A549 (cell line): Measurements from ENCODE around the gene NDUFS4. TPM values are rescaled to one million over a fixed set of nuclear protein-coding genes. Genes with fewer than 3 reads are reported as not detected.

Source experiments
- ATAC-seq, 2 experiments: fragments of 200-7000 bp in 1 of 2; fragments of >200 bp in 1 of 2; cut with Nextera tagmentation in 1 of 2; cut with Tn5 transposase in 1 of 2; 3 replicates each; pipeline versions ENCODE4 v1.8.0 to v1.9.1; 2018 to 2020; ENCODE audit warnings: mild to moderate bottlenecking in 1 of 2, moderate library complexity in 1 of 2
- CTCF ChIA-PET: fragments of 300-600 bp; sonication (Branson Sonifier 250); formaldehyde crosslinking; extraction: SDS; loops from one replicate; lab custom pipeline; 2021; ENCODE audit warnings: antibody characterized with exemption, inconsistent platforms; lab: Yijun Ruan, JAX
- POLR2A ChIA-PET: fragments of 350-600 bp; formaldehyde crosslinking; extraction: SDS; loops from one replicate; lab custom pipeline; 2021; ENCODE audit warnings: antibody characterized with exemption, inconsistent platforms; lab: Yijun Ruan, JAX
- DNase-seq, 2 experiments: peaks; one replicate each; pipeline versions ENCODE4 v3.0.0 to v3.0.0-alpha.2; 2011 to 2016; ENCODE audit warnings: low read depth in 1 of 2, low spot score in 1 of 2
- FAIRE-seq: peaks from 2 replicates; lab custom pipeline; 2011; peaks lifted over from hg19 to GRCh38; lab: Jason Lieb, UNC
- H3K27ac ChIP-seq, 2 experiments: fragments of >200 bp; sonication (Bioruptor Twin); formaldehyde crosslinking; 3 replicates each; pipeline ENCODE4 v1.5.1; 2016 to 2017
- H3K4me1 ChIP-seq: fragments of >200 bp; sonication (Bioruptor Twin); formaldehyde crosslinking; 3 replicates; pipeline ENCODE4 v1.6.1; 2016
- H3K4me2 ChIP-seq: fragments of >200 bp; sonication (Bioruptor Twin); formaldehyde crosslinking; 3 replicates; pipeline ENCODE4 v1.6.1; 2016
- H3K4me3 ChIP-seq: fragments of >200 bp; sonication (Bioruptor Twin); formaldehyde crosslinking; 3 replicates; pipeline ENCODE4 v1.5.1; 2016
- H3K9me3 ChIP-seq: fragments of >200 bp; sonication (Bioruptor Twin); formaldehyde crosslinking; 3 replicates; pipeline ENCODE4 v1.6.1; 2016
- BCL3 ChIP-seq: fragments of >200 bp; sonication (Bioruptor Twin); formaldehyde crosslinking; IDR thresholded peaks from 3 replicates; pipeline ENCODE4 v1.6.1; 2016
- CBX2 ChIP-seq: fragments of 200-600 bp; sonication (generic); IDR thresholded peaks from 2 replicates; pipeline ENCODE4 v1.6.1; 2016; ENCODE audit warnings: low read depth, mild to moderate bottlenecking, borderline replicate concordance
- CHD2 ChIP-seq: fragments of 150-350 bp; IDR thresholded peaks from 2 replicates; pipeline ENCODE4 v1.6.1; 2014; ENCODE audit warnings: low read length; ENCODE audit not compliant: partially characterized antibody
- CTCF ChIP-seq: fragments of >200 bp; sonication (Bioruptor Twin); formaldehyde crosslinking; IDR thresholded peaks from 3 replicates; pipeline ENCODE4 v1.5.1; 2016
- E2F6 ChIP-seq: IDR thresholded peaks from 2 replicates; pipeline ENCODE4 v1.6.1; 2012; ENCODE audit warnings: low read depth, borderline replicate concordance
- EHF ChIP-seq: fragments of 250-450 bp; sonication (Bioruptor Pico); IDR thresholded peaks from 2 replicates; pipeline ENCODE4 v1.5.0; 2020; ENCODE audit warnings: mild to moderate bottlenecking
- EP300 ChIP-seq, 2 experiments: fragments of >200 bp; sonication (Bioruptor Twin); formaldehyde crosslinking; IDR thresholded peaks; 2 replicates in 1 of 2; 3 replicates in 1 of 2; pipeline ENCODE4 v1.6.1; 2016 to 2017
- ESRRA ChIP-seq: fragments of 150-350 bp; IDR thresholded peaks from 2 replicates; pipeline ENCODE4 v1.6.1; 2014; ENCODE audit warnings: mild to moderate bottlenecking, low read length, borderline replicate concordance
- FOSB ChIP-seq: fragments of 250-450 bp; sonication (Bioruptor Pico); IDR thresholded peaks from 2 replicates; pipeline ENCODE4 v1.5.0; 2020; ENCODE audit warnings: mild to moderate bottlenecking, moderate library complexity
- GATA3 ChIP-seq: IDR thresholded peaks from 2 replicates; pipeline ENCODE4 v1.6.1; 2012; ENCODE audit warnings: borderline replicate concordance
- HEYL ChIP-seq: fragments of 250-450 bp; sonication (Bioruptor Pico); IDR thresholded peaks from 2 replicates; pipeline ENCODE4 v1.8.0; 2021; ENCODE audit warnings: mild to moderate bottlenecking, moderate library complexity
- HOXA7 ChIP-seq: fragments of 250-450 bp; sonication (Bioruptor Pico); IDR thresholded peaks from 2 replicates; pipeline ENCODE4 v1.5.0; 2020; ENCODE audit warnings: mild to moderate bottlenecking, moderate library complexity
- JUN ChIP-seq, 2 experiments: fragments of >200 bp; sonication (Bioruptor Twin); formaldehyde crosslinking; IDR thresholded peaks; 2 replicates in 1 of 2; 3 replicates in 1 of 2; pipeline ENCODE4 v1.6.1; 2016 to 2017
- JUNB ChIP-seq: fragments of >200 bp; sonication (Bioruptor Twin); formaldehyde crosslinking; IDR thresholded peaks from 2 replicates; pipeline ENCODE4 v1.6.1; 2016
- MAX ChIP-seq: IDR thresholded peaks from 2 replicates; pipeline ENCODE4 v1.6.1; 2012
- PBX3 ChIP-seq: IDR thresholded peaks from 2 replicates; pipeline ENCODE4 v1.6.1; 2012
- PHF8 ChIP-seq: fragments of 200-600 bp; sonication (generic); IDR thresholded peaks from 2 replicates; pipeline ENCODE4 v1.6.1; 2016; ENCODE audit warnings: low read depth, mild to moderate bottlenecking, antibody characterized with exemption, moderate library complexity, borderline replicate concordance
- POLR2A ChIP-seq: IDR thresholded peaks from 2 replicates; pipeline ENCODE4 v1.6.1; 2012; ENCODE audit warnings: mild to moderate bottlenecking, low read length
- POLR2AphosphoS2 ChIP-seq: conservative IDR thresholded peaks from 2 replicates; pipeline ENCODE4 v1.6.1; 2012; ENCODE audit warnings: low read length, improper control_type of control experiment, inconsistent platforms
- REST ChIP-seq: fragments of 200-600 bp; sonication (generic); IDR thresholded peaks from 2 replicates; pipeline ENCODE4 v1.6.1; 2016; ENCODE audit warnings: antibody characterized with exemption, mild to moderate bottlenecking, moderate library complexity
- SREBF2 ChIP-seq: fragments of 450-650 bp; IDR thresholded peaks from 2 replicates; pipeline ENCODE4 v1.6.1; 2014; ENCODE audit warnings: mild to moderate bottlenecking, moderate library complexity
- TP53 ChIP-seq: fragments of 250-450 bp; sonication (Bioruptor Pico); IDR thresholded peaks from 2 replicates; pipeline ENCODE4 v1.5.0; 2021; ENCODE audit warnings: mild to moderate bottlenecking, moderate library complexity
- ZC3H11A ChIP-seq: fragments of 450-650 bp; IDR thresholded peaks from 2 replicates; pipeline ENCODE4 v1.6.1; 2014; ENCODE audit warnings: antibody characterized with exemption, mild to moderate bottlenecking
- ZSCAN20 ChIP-seq: fragments of 250-450 bp; sonication (Bioruptor Pico); IDR thresholded peaks from 2 replicates; pipeline ENCODE4 v1.8.0; 2022; ENCODE audit warnings: mild to moderate bottlenecking, moderate library complexity
- WGBS: methylation state at CpG from one replicate; pipeline ENCODE4 v1.1.6; 2017; ENCODE audit errors: missing lambda C conversion rate; 5-methylcytosine and 5-hydroxymethylcytosine counted together
- polyA plus RNA-seq, 4 experiments: library from polyadenylated mRNA; depleted of rRNA in 3 of 4; stranded (reverse); fragments of >200 nt; fragmentation: RNase III in 1 of 4; extraction: RNeasy Plus Mini Kit Qiagen cat#74134 plus additional on column Dnase treatment in 1 of 4; gene quantifications; 2 replicates in 3 of 4; 3 replicates in 1 of 4; pipeline ENCODE4 v1.2.3, GENCODE V29; 2011 to 2017

NDUFS4 gene
- polyA plus RNA-seq, 2 of the 4 experiments (the other 2 are of a cell fraction): 163 to 260 TPM

GRCh38 chr5:53552561-53552960 is 7.9 kb upstream of the NDUFS4 start:
- Histone ChIP-seq H3K9me3 (no peaks in the 10 kb centered on the region), H3K4me1 (peaks cover 4% of the 10 kb centered on the region; the same call in 1 of the 3 replicates)
- POLR2A ChIA-PET: no interaction called here
- WGBS: 59% methylated on average over 3 of the region's 3 CpGs
- ATAC-seq (no peak), FAIRE-seq (no peak)
- TF ChIP-seq CBX2: no peak
- no peak for TF ChIP-seq GATA3
- TF ChIP-seq HOXA7: no peak
- no peak for TF ChIP-seq ZSCAN20 (CRISPR knock-in tag)
- no peak for TF ChIP-seq POLR2AphosphoS2
- TF ChIP-seq BCL3: no peak
- no peak for TF ChIP-seq JUN (IDR thresholded peaks at IDR 0.05)
- no peak for TF ChIP-seq EP300 (IDR thresholded peaks at IDR 0.05)
- no peak for TF ChIP-seq PHF8
- TF ChIP-seq ZC3H11A: no peak
- no peak for TF ChIP-seq CTCF
- no peak for TF ChIP-seq E2F6
- no peak for TF ChIP-seq ESRRA
- no peak for TF ChIP-seq JUNB
- TF ChIP-seq, all 56 proteins: peak for 0
- Histone ChIP-seq H3K27ac (no peak overlapping the region), H3K4me3 (no peak overlapping the region), H3K4me2 (no peak overlapping the region)
- no peak for DNase-seq
- CTCF ChIA-PET: interaction anchor here (0.8 kb wide), 1 partner anchor 70 kb away, joined by 3 read pairs; no protein-coding TSS in a partner anchor

- H3K4me3 ChIP-seq: no peak overlapping the region
- WGBS: 66% methylated on average over 3 of the region's 3 CpGs
- no peak for FAIRE-seq
- no peak overlapping the region for H3K27ac ChIP-seq
- peaks cover 7% of the 10 kb centered on the region for H3K9me3 ChIP-seq
- no peak for ATAC-seq
- H3K4me1 ChIP-seq: no peaks in the 10 kb centered on the region
- CTCF ChIA-PET: no interaction called here
- no peak for DNase-seq
- no peak for TF ChIP-seq EHF (CRISPR knock-in tag)
- TF ChIP-seq, all 56 proteins: peak for 0
- POLR2A ChIA-PET: no interaction called here
- H3K4me2 ChIP-seq: no peak overlapping the region
Observed at GRCh38 chr5:53554444-53554843, 6.0 kb upstream of the NDUFS4 start.

- Histone ChIP-seq H3K4me2 (no peak overlapping the region), H3K4me3 (no peak overlapping the region), H3K4me1 (no peaks in the 10 kb centered on the region), H3K9me3 (peaks cover 7% of the 10 kb centered on the region), H3K27ac (no peak overlapping the region)
- no peak for TF ChIP-seq MAX
- no peak for TF ChIP-seq PHF8
- no peak for TF ChIP-seq PBX3
- TF ChIP-seq TP53 (CRISPR knock-in tag): no peak
- no peak for TF ChIP-seq HEYL
- no peak for TF ChIP-seq POLR2A
- TF ChIP-seq REST: no peak
- no peak for TF ChIP-seq SREBF2
- TF ChIP-seq HOXA7: no peak
- no peak for TF ChIP-seq ZSCAN20 (CRISPR knock-in tag)
- no peak for TF ChIP-seq JUN (IDR thresholded peaks at IDR 0.05)
- no peak for TF ChIP-seq CHD2
- no peak for TF ChIP-seq FOSB
- FAIRE-seq (no peak), DNase-seq (no peak), ATAC-seq (no peak)
- ChIA-PET CTCF (no interaction called here), POLR2A (interaction anchor here (0.6 kb wide), 1 partner anchor 24 kb away, joined by 3 read pairs; no protein-coding TSS in a partner anchor)
Observed at GRCh38 chr5:53555160-53555559, 5.3 kb upstream of the NDUFS4 start.
